Measurements from ENCODE around the gene ZBTB34.
"Not testable (repeated sequence)": the region's sequence is repeated elsewhere in the genome, so short reads cannot be mapped to it uniquely, and the experiment has no call there.

Gene ZBTB34

GRCh38 chr9:126860077-126860756 lies at the start of gene ZBTB34:
ZBTB34 (plus strand) TSS chr9:126860639; CDS start chr9:126879400, 18,761 bp downstream.
- peak; percentile 28 to 45 for DNase-seq

GRCh38 chr9:126813072-126813471 lies 47.4 kb upstream of the ZBTB34 start:
- DNase-seq = no peak

GRCh38 chr9:126814091-126814490 lies 46.3 kb upstream of the ZBTB34 start:
- DNase-seq = no peak

GRCh38 chr9:126817615-126818014 lies 42.8 kb upstream of the ZBTB34 start:
- DNase-seq = not testable (repeated sequence)

- no peak for DNase-seq
Observed at GRCh38 chr9:126818482-126818881, 42.0 kb upstream of the ZBTB34 start.

- DNase-seq = no peak
Observed at GRCh38 chr9:126819482-126819881, 41.0 kb upstream of the ZBTB34 start.

- no peak for DNase-seq
Observed at GRCh38 chr9:126822278-126822677, 38.2 kb upstream of the ZBTB34 start.

GRCh38 chr9:126822873-126823272 lies 37.6 kb upstream of the ZBTB34 start:
- DNase-seq = no peak

GRCh38 chr9:126824052-126824451 lies 36.4 kb upstream of the ZBTB34 start:
- DNase-seq = not testable (repeated sequence)

GRCh38 chr9:126827227-126827626 lies 33.2 kb upstream of the ZBTB34 start:
- no peak for DNase-seq

- no peak for DNase-seq
Observed at GRCh38 chr9:126829035-126829434, 31.4 kb upstream of the ZBTB34 start.

GRCh38 chr9:126830827-126831226 lies 29.6 kb upstream of the ZBTB34 start:
- no peak for DNase-seq

- no peak for DNase-seq
Observed at GRCh38 chr9:126832440-126832839, 28.0 kb upstream of the ZBTB34 start.

- DNase-seq = no peak
Observed at GRCh38 chr9:126833020-126833419, 27.4 kb upstream of the ZBTB34 start.

GRCh38 chr9:126833710-126834345 lies 26.6 kb upstream of the ZBTB34 start:
- DNase-seq = no peak

GRCh38 chr9:126834672-126835071 lies 25.8 kb upstream of the ZBTB34 start:
- DNase-seq = no peak

- DNase-seq = no peak
Observed at GRCh38 chr9:126836216-126836615, 24.2 kb upstream of the ZBTB34 start.

- no peak for DNase-seq
Observed at GRCh38 chr9:126838055-126838811, 22.2 kb upstream of the ZBTB34 start.

GRCh38 chr9:126838895-126839294 lies 21.5 kb upstream of the ZBTB34 start:
- DNase-seq = no peak

GRCh38 chr9:126839301-126839700 lies 21.1 kb upstream of the ZBTB34 start:
- no peak for DNase-seq

- DNase-seq = no peak
Observed at GRCh38 chr9:126842220-126842842, 18.1 kb upstream of the ZBTB34 start.

- peak in 1 of 2 experiments; percentile 18 for DNase-seq
Observed at GRCh38 chr9:126842977-126843799, 17.3 kb upstream of the ZBTB34 start.
